Gastroesophageal sphincter (tissue), 4 donors: ENCODE data around the gene COPS9. TPM values are rescaled to one million over a fixed set of nuclear protein-coding genes. Genes with fewer than 3 reads are reported as not detected.

Source experiments
- ATAC-seq: fragments of 150-250 bp; one replicate; pipeline ENCODE4 v1.9.1; 2016; ENCODE audit warnings: mild to moderate bottlenecking, moderate library complexity
- H3K27ac ChIP-seq, 4 donors: fragments of 200-600 bp; sonication (generic) in 3 of 4; 1 replicate in 3 of 4; 2 replicates in 1 of 4; pipeline ENCODE4 v1.5.1; 2016 to 2019
- H3K27me3 ChIP-seq: fragments of 200-600 bp; sonication (generic); one replicate; pipeline ENCODE4 v1.5.1; 2019
- H3K36me3 ChIP-seq, 2 donors: fragments of 200-600 bp; sonication (generic); one replicate each; pipeline ENCODE4 v1.5.1; 2019; ENCODE audit warnings: control low read depth in 1 of 2
- H3K4me1 ChIP-seq, 3 donors: fragments of 200-600 bp; sonication (generic); 1 replicate in 2 of 3; 2 replicates in 1 of 3; pipeline ENCODE4 v1.5.1; 2016 to 2019; ENCODE audit warnings: control low read depth in 2 of 3
- H3K4me3 ChIP-seq, 2 donors: fragments of 200-600 bp; sonication (generic); one replicate each; pipeline ENCODE4 v1.5.1; 2019; ENCODE audit warnings: mild to moderate bottlenecking in 1 of 2, moderate library complexity in 1 of 2
- H3K9me3 ChIP-seq, 3 donors: fragments of 200-600 bp; sonication (generic); one replicate each; pipeline ENCODE4 v1.5.1; 2017 to 2019; ENCODE audit warnings: control low read depth in 2 of 3
- CTCF ChIP-seq, 4 experiments: fragments of 200-600 bp in 2 of 4; fragments of 450-650 bp in 2 of 4; sonication (generic) in 1 of 4; IDR thresholded peaks; one replicate each; pipeline ENCODE4 v1.5.1; 2017 to 2019; ENCODE audit warnings: antibody characterized with exemption in 4 of 4, mild to moderate bottlenecking in 2 of 4, moderate library complexity in 2 of 4
- EP300 ChIP-seq: sonication (generic); formaldehyde crosslinking; IDR thresholded peaks from one replicate; pipeline ENCODE4 v1.6.1; 2017; ENCODE audit warnings: antibody characterized with exemption, mild to moderate bottlenecking
- POLR2A ChIP-seq, 2 donors: fragments of 450-650 bp; IDR thresholded peaks; one replicate each; pipeline ENCODE4 v1.6.1; 2017; ENCODE audit warnings: antibody characterized with exemption in 2 of 2, mild to moderate bottlenecking in 2 of 2, moderate library complexity in 1 of 2
- POLR2AphosphoS5 ChIP-seq: sonication (generic); formaldehyde crosslinking; IDR thresholded peaks from one replicate; pipeline ENCODE4 v1.6.1; 2017; ENCODE audit warnings: antibody characterized with exemption
- WGBS, 2 donors: methylation state at CpG; one replicate each; pipeline ENCODE4 v1.1.5; 2018; ENCODE audit warnings: low coverage in 1 of 2; 5-methylcytosine and 5-hydroxymethylcytosine counted together
- total RNA-seq, 4 donors: library from RNA; depleted of rRNA; stranded (reverse); fragments of >200 nt; gene quantifications; one replicate each; pipeline ENCODE4 v1.1.0, GENCODE V29; 2016

Gene COPS9
- total RNA-seq, 4 donors from 2014 or later: 151 to 252 (median 169) TPM

- Histone ChIP-seq H3K9me3 (no peaks in the 10 kb centered on the region), H3K4me3 (no peak overlapping the region), H3K4me1 (no peaks in the 10 kb centered on the region), H3K36me3 (peaks cover 0 to 67% of the 10 kb centered on the region in 2 donors), H3K27me3 (no peaks in the 10 kb centered on the region), H3K27ac (no peak overlapping the region)
- TF ChIP-seq CTCF (IDR thresholded peaks at IDR 0.05) (no peak), POLR2AphosphoS5 (no peak), EP300 (no peak), POLR2A (IDR thresholded peaks at IDR 0.05) (no peak)
- 67 to 87% methylated on average over 1 to 3 of the region's 7 CpGs for WGBS, 2 donors
- ATAC-seq: no peak
Measured at GRCh38 chr2:240127191-240127750, 8.8 kb downstream of the COPS9 start.

GRCh38 chr2:240126731-240127130, 9.4 kb downstream of the COPS9 start:
- Histone ChIP-seq H3K27ac (no peak overlapping the region), H3K36me3 (peaks cover 0 to 62% of the 10 kb centered on the region in 2 donors), H3K4me3 (no peak overlapping the region), H3K27me3 (no peaks in the 10 kb centered on the region), H3K9me3 (no peaks in the 10 kb centered on the region), H3K4me1 (no peaks in the 10 kb centered on the region)
- TF ChIP-seq POLR2AphosphoS5 (no peak), EP300 (no peak), CTCF (IDR thresholded peaks at IDR 0.05) (no peak), POLR2A (IDR thresholded peaks at IDR 0.05) (no peak)
- no peak for ATAC-seq
- WGBS, 2 donors: 94% methylated on average over 9 of the region's 10 CpGs; no CpG with 5 or more reads in 1 of the 2 donors

DNA sequence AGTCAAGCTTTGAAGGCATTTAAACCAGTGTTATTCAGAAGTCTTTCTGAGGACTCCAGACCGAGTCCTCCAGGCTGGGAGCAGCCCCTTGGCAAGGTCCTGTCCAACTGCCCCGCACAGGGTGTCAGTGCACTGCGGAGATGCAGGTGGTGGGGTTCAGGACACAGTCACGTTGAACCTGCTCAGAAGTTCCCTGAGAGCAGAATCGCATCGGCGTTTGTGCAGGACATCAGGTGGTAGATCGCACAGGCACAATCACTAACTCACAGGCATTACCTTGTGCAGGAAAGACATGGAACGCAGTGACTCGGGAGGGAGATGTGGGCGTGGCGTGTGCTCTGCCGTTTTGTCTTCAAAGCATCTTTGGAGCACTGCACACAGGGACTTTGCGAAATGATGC, 10.4 kb downstream of the COPS9 start:
- 92% methylated on average over 12 of the region's 14 CpGs; no CpG with 5 or more reads in 1 of the 2 donors for WGBS, 2 donors
- H3K36me3 ChIP-seq: peaks cover 0 to 52% of the 10 kb centered on the region in 2 donors
- no peaks in the 10 kb centered on the region for H3K27me3 ChIP-seq
- ATAC-seq: no peak
- no peak overlapping the region for H3K27ac ChIP-seq
- no peaks in the 10 kb centered on the region for H3K4me1 ChIP-seq
- no peak overlapping the region for H3K4me3 ChIP-seq
- no peak for TF ChIP-seq EP300
- TF ChIP-seq CTCF (IDR thresholded peaks at IDR 0.05): no peak
- no peak for TF ChIP-seq POLR2AphosphoS5
- TF ChIP-seq POLR2A (IDR thresholded peaks at IDR 0.05): no peak
- no peaks in the 10 kb centered on the region for H3K9me3 ChIP-seq

- no peak for ATAC-seq
- TF ChIP-seq POLR2AphosphoS5: no peak
- no peak for TF ChIP-seq CTCF (IDR thresholded peaks at IDR 0.05)
- no peak for TF ChIP-seq EP300
- TF ChIP-seq POLR2A (IDR thresholded peaks at IDR 0.05): no peak
- H3K27ac ChIP-seq: no peak overlapping the region
- H3K27me3 ChIP-seq: no peaks in the 10 kb centered on the region
- peaks cover 0 to 41% of the 10 kb centered on the region in 2 donors for H3K36me3 ChIP-seq
- WGBS, 2 donors: no CpG with 5 or more reads among the region's 8 CpGs
- no peak overlapping the region for H3K4me3 ChIP-seq
- H3K4me1 ChIP-seq: no peaks in the 10 kb centered on the region
- no peaks in the 10 kb centered on the region for H3K9me3 ChIP-seq
Measured at GRCh38 chr2:240124651-240125030, 11.5 kb downstream of the COPS9 start.
